Retinal pigment epithelial cell (primary cell): ENCODE measurements around the gene MICU1.

Experiments
- DNase-seq: peaks from one replicate; pipeline ENCODE4 v3.0.0-alpha.2; 2010; ENCODE audit warnings: low read depth
- H3K4me3 ChIP-seq: 2 replicates; pipeline ENCODE4 v1.5.1; 2011; ENCODE audit warnings: mild to moderate bottlenecking, low read length, control low read depth, moderate library complexity
- TF ChIP-seq, protein P1 (sequence below): conservative IDR thresholded peaks from 2 replicates; pipeline ENCODE4 v1.5.1; 2011; ENCODE audit warnings: low read depth, low read length, control low read depth, inconsistent platforms

Gene MICU1

DNA sequence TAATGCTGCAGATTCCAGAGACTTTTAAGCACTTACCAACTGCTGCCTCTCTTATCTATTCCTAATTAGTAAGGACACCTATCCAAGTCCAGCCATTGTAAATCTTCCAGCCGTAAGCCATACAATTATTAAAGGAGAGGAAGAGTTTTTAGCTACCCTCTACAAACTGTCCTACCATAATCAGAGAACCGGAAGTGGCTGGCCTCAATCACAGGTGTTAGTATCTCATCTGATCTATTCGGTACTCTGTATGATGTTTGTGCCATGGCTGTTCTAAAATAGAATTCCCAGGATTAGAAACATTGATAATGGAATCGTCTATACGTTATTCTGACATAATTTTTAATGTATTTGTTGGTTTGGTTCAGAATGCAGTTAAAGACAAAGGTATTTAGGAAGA lies 102.8 kb downstream of the MICU1 start:
- TF ChIP-seq, protein P1, sequence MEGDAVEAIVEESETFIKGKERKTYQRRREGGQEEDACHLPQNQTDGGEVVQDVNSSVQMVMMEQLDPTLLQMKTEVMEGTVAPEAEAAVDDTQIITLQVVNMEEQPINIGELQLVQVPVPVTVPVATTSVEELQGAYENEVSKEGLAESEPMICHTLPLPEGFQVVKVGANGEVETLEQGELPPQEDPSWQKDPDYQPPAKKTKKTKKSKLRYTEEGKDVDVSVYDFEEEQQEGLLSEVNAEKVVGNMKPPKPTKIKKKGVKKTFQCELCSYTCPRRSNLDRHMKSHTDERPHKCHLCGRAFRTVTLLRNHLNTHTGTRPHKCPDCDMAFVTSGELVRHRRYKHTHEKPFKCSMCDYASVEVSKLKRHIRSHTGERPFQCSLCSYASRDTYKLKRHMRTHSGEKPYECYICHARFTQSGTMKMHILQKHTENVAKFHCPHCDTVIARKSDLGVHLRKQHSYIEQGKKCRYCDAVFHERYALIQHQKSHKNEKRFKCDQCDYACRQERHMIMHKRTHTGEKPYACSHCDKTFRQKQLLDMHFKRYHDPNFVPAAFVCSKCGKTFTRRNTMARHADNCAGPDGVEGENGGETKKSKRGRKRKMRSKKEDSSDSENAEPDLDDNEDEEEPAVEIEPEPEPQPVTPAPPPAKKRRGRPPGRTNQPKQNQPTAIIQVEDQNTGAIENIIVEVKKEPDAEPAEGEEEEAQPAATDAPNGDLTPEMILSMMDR = no peak
- no peak for DNase-seq
- H3K4me3 ChIP-seq = no peak overlapping the region

DNA sequence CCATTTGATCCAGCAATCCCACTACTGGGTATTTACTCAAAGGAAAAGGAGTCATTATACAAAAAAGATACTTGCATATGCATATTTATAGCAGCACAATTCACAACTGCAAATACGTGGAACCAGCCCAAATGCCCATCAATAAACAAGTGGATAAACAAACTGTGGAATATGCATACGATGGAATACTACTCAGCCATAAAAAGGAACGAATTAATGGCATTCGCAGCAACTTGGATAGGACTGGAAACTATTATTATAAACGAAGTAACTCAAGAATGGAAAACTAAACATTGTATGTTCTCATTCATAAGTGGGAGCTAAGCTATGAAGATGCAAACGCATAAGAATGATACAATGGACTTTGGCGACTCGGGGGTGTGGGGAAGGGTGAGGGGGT lies 108.6 kb downstream of the MICU1 start:
- DNase-seq = no peak
- TF ChIP-seq, protein P1 = no peak
- H3K4me3 ChIP-seq = no peak overlapping the region

DNA sequence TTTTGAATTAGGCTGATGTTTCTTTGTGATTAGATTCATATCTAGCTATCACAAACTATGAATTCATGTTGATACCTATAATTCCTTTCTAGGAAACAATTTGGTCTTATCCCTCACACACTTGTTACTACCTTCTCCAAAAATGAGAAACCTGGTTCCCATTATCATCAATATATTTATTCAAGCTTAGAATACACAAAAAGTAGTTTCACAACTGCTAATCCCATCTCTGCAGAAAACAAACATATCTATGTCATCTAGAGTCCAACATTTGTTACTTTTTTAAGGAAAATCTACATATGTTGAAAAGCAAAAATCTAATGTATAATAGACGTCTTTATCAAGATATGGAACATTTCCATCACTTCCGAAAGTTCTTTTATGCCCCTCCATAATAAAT lies 110.4 kb downstream of the MICU1 start:
- H3K4me3 ChIP-seq = no peak overlapping the region
- TF ChIP-seq, protein P1 = no peak
- no peak for DNase-seq

DNA sequence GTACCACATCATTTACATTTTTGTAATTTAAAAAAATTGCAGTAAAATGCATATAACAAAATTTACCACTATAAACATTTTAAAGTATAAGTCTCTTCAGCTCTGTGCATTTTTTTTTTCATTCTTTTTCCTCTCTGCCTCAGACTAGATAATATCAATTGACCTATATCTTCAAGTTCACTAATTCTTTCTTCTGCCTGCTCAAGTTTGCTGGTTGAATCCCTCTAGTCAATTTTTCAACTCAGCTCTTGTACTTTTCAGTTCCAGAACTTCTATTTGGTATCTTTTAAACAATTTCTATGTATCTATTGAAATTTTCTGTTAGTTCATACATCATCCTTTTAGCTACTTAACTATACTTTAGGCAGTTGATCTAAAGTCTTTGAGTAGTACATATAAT lies 112.0 kb downstream of the MICU1 start:
- H3K4me3 ChIP-seq = no peak overlapping the region
- no peak for DNase-seq
- TF ChIP-seq, protein P1 = no peak

DNA sequence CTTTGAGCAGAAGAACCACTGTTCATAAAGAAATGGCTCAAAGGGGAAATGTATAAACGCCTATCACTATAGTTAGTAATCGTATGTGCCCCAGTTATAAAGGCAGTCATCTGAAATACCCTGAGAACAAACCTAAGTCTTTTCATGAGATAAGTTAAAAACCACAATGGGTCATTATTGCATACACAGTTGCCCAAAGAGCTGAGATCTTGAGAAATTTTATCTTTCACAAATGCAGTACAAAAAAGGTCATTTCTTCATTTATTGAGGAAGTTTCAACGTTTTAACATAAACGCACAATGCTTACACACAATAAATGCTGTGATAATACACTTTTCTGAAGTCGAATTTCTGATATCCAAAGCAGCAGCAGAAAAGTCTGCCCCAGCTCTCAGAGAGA lies 114.4 kb downstream of the MICU1 start:
- TF ChIP-seq, protein P1 = no peak
- H3K4me3 ChIP-seq = no peak overlapping the region
- no peak for DNase-seq

DNA sequence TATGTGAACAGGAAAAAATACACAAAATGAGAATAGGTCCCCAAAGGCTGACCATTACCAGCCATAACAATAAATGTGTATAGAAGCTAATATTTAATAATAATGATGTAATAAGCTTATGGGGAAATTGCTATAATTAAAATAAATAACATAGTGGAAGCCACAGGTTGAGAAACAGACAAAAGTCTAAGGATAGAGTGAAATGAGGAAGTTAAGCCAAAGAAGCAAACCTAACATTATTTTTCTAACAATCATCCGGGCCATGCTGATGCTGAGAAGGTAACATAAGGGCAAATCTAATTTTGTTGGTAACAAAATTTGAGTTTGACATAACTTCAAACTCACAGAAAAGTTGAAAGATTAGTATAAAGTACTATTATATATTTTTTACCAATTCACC lies 115.9 kb downstream of the MICU1 start:
- no peak for DNase-seq
- no peak overlapping the region for H3K4me3 ChIP-seq
- TF ChIP-seq, protein P1 = no peak

DNA sequence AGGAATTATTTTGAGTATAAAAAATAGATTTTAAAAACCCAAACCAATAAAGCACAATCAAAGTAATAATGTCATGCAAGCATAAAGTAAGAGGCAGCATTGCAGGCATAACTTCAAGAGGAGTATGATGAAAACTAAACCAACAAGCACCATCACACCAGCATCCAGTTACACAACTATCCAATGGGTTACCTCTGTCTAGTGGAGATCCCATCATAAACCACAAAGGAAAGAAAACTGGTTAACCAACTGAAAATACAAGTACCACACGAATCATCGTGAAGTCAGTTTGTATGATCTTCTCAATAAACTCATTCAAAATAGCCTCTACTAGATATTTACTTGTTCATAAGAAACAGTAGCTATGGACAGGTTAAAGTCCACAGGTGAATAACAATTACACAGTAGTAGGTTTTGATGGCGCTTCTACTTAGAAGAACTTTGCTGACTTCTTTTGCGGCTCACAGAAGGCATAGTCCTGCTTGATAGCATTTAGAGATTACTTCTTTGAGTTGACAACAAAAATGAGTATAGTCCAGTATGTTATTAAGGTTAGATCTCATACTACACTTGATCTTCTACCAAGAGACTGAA lies 116.6 kb downstream of the MICU1 start:
- DNase-seq = no peak
- H3K4me3 ChIP-seq = no peak overlapping the region
- TF ChIP-seq, protein P1 = no peak
